ENCODE results near the gene GBX2. TPM values are rescaled to one million over a fixed set of nuclear protein-coding genes. Genes with fewer than 3 reads are reported as not detected.

Gene GBX2
- total and polyA plus RNA-seq, 2 donors (not counting 1 experiment from before 2014, with no cell fraction given) = not detected

DNA sequence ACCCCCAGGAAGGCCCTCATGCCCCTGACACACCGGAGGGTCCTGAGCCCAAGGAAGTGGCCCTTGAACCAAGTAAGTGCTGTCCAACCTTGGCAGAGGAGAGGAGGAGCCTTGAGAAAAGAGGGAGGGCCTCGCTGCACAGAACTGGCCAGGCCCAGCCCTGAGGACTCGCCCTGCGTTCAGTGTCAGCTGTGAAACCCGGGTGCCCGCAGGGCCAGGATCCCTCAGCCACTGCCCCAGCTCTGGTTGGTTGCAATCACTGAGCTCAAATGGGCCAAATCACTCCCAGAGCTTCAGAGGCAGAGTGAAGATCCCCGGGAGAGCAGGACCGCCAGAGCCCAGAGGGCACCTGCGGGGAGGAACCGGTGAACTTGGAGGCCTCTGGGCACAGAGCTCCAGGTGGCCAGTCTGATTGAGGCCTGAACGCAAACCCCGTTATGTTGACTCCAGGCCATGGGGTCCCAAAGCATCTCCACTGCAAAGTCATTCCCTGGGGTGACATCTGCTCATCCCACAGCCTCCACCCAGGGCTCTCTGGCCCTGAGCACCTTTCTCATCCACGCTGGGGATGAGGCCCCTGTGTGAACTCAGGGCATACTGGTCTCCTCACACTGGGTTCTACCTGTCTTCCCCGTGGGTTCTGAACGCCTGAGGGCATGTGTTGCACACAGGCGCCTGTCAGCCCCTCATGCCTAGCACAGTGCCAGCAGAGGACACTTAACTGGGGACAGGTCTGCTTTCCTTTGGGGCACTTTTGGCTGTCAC, 11.9 kb downstream of the GBX2 start:
- ChIA-PET POLR2A (no interaction called here), CTCF (no interaction called here)
- no peak overlapping the region for H3K9ac ChIP-seq (ENCODE audit: low read length)
- H3K27ac ChIP-seq (ENCODE audit: low read length in 2 of 2) = no peak overlapping the region
- H2AFZ ChIP-seq (ENCODE audit: insufficient read depth, low read depth, low read length, poor library complexity, severe bottlenecking) = no peak overlapping the region
- no peaks in the 10 kb centered on the region for H3K79me2 ChIP-seq (ENCODE audit: control insufficient read depth, insufficient read depth, low read length)
- peaks cover 5% of the 10 kb centered on the region for H3K9me3 Mint-ChIP-seq (ENCODE audit: insufficient read depth)
- no peaks in the 10 kb centered on the region for H3K4me1 ChIP-seq (ENCODE audit: control insufficient read depth in 2 of 2, insufficient read depth in 2 of 2, low read length in 2 of 2)
- WGBS (ENCODE audit: insufficient coverage) = 87% methylated on average over 16 of the region's 16 CpGs
- no peak for ATAC-seq (ENCODE audit: low read depth)
- intact Hi-C loops (cut with micrococcal nuclease) = no loop called here
- H3K4me1 Mint-ChIP-seq = no peaks in the 10 kb centered on the region
- no peaks in the 10 kb centered on the region for H4K20me1 ChIP-seq (ENCODE audit: control insufficient read depth, insufficient read depth, low read length, poor library complexity, severe bottlenecking)
- H3K36me3 ChIP-seq (replicated peaks in 1 of 2; ENCODE audit: control extremely low read depth in 1 of 2, control insufficient read depth in 1 of 2, extremely low read depth in 1 of 2, insufficient read depth in 2 of 2, low read length in 1 of 2) = no peaks in the 10 kb centered on the region
- peaks cover 0 to 24% (median under 1%) of the 10 kb centered on the region in 4 experiments for H3K27me3 ChIP-seq (replicated peaks in 1 of 4; ENCODE audit: control extremely low read depth in 1 of 4, control insufficient read depth in 3 of 4, insufficient read depth in 4 of 4, low read length in 3 of 4)
- no peak overlapping the region for H3K4me2 ChIP-seq (replicated peaks; ENCODE audit: low read depth, low read length, poor library complexity, severe bottlenecking)
- no peak for DNase-seq
- no peak overlapping the region for H3K27ac Mint-ChIP-seq
- H3K27me3 Mint-ChIP-seq = peaks cover 25% of the 10 kb centered on the region
- H3K4me3 Mint-ChIP-seq = no peak overlapping the region
- H3K4me3 ChIP-seq (ENCODE audit: control extremely low read depth in 1 of 5, extremely low read depth in 1 of 5, insufficient read depth in 1 of 5, low read depth in 2 of 5, low read length in 4 of 5) = no peak overlapping the region
- peaks cover 0 to 33% (median 5%) of the 10 kb centered on the region in 3 donors for H3K9me3 ChIP-seq (ENCODE audit: control extremely low read depth in 1 of 3, control insufficient read depth in 2 of 3, insufficient read depth in 1 of 3, low read length in 2 of 3)
- TF ChIP-seq, protein P1, sequence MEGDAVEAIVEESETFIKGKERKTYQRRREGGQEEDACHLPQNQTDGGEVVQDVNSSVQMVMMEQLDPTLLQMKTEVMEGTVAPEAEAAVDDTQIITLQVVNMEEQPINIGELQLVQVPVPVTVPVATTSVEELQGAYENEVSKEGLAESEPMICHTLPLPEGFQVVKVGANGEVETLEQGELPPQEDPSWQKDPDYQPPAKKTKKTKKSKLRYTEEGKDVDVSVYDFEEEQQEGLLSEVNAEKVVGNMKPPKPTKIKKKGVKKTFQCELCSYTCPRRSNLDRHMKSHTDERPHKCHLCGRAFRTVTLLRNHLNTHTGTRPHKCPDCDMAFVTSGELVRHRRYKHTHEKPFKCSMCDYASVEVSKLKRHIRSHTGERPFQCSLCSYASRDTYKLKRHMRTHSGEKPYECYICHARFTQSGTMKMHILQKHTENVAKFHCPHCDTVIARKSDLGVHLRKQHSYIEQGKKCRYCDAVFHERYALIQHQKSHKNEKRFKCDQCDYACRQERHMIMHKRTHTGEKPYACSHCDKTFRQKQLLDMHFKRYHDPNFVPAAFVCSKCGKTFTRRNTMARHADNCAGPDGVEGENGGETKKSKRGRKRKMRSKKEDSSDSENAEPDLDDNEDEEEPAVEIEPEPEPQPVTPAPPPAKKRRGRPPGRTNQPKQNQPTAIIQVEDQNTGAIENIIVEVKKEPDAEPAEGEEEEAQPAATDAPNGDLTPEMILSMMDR (IDR thresholded peaks at IDR 0.05) = no peak
- TF ChIP-seq EZH2 (IDR thresholded peaks at IDR 0.05; ENCODE audit: borderline replicate concordance, insufficient read depth, low read depth, low read length, poor library complexity, severe bottlenecking) = no peak

GRCh38 chr2:236155406-236155805, 12.8 kb downstream of the GBX2 start:
- no peaks in the 10 kb centered on the region for H3K4me1 Mint-ChIP-seq
- Histone ChIP-seq H3K4me3 (ENCODE audit: control extremely low read depth in 1 of 5, extremely low read depth in 1 of 5, insufficient read depth in 1 of 5, low read depth in 2 of 5, low read length in 4 of 5) (no peak overlapping the region), H4K20me1 (ENCODE audit: control insufficient read depth, insufficient read depth, low read length, poor library complexity, severe bottlenecking) (no peaks in the 10 kb centered on the region), H3K27ac (ENCODE audit: low read length in 2 of 2) (no peak overlapping the region), H3K36me3 (replicated peaks in 1 of 2; ENCODE audit: control extremely low read depth in 1 of 2, control insufficient read depth in 1 of 2, extremely low read depth in 1 of 2, insufficient read depth in 2 of 2, low read length in 1 of 2) (no peaks in the 10 kb centered on the region), H3K9ac (ENCODE audit: low read length) (no peak overlapping the region), H3K4me1 (ENCODE audit: control insufficient read depth in 2 of 2, insufficient read depth in 2 of 2, low read length in 2 of 2) (no peaks in the 10 kb centered on the region), H3K9me3 (ENCODE audit: control extremely low read depth in 1 of 3, control insufficient read depth in 2 of 3, insufficient read depth in 1 of 3, low read length in 2 of 3) (peaks cover 3 to 36% (median 5%) of the 10 kb centered on the region in 3 donors), H3K4me2 (replicated peaks; ENCODE audit: low read depth, low read length, poor library complexity, severe bottlenecking) (no peak overlapping the region), H3K79me2 (ENCODE audit: control insufficient read depth, insufficient read depth, low read length) (no peaks in the 10 kb centered on the region), H2AFZ (ENCODE audit: insufficient read depth, low read depth, low read length, poor library complexity, severe bottlenecking) (no peak overlapping the region), H3K27me3 (replicated peaks in 1 of 4; ENCODE audit: control extremely low read depth in 1 of 4, control insufficient read depth in 3 of 4, insufficient read depth in 4 of 4, low read length in 3 of 4) (peaks cover 0 to 18% (median 0%) of the 10 kb centered on the region in 4 experiments)
- peaks cover 22% of the 10 kb centered on the region for H3K27me3 Mint-ChIP-seq
- intact Hi-C loops (cut with micrococcal nuclease) = no loop called here
- H3K27ac Mint-ChIP-seq = no peak overlapping the region
- DNase-seq = no peak
- peaks cover 6% of the 10 kb centered on the region for H3K9me3 Mint-ChIP-seq (ENCODE audit: insufficient read depth)
- no peak overlapping the region for H3K4me3 Mint-ChIP-seq
- 83% methylated on average over 3 of the region's 3 CpGs for WGBS (ENCODE audit: insufficient coverage)
- ChIA-PET CTCF (no interaction called here), POLR2A (no interaction called here)
- ATAC-seq (ENCODE audit: low read depth) = no peak
- TF ChIP-seq EZH2 (IDR thresholded peaks at IDR 0.05; ENCODE audit: borderline replicate concordance, insufficient read depth, low read depth, low read length, poor library complexity, severe bottlenecking) = no peak
- TF ChIP-seq, protein P1 (IDR thresholded peaks at IDR 0.05) = no peak

Data from B cell (primary cell).